PC-9 (cell line): ENCODE data around the gene CPEB2.

Experiments
- EZH2 ChIP-seq: fragments of 200-600 bp; sonication (generic); IDR thresholded peaks from 2 replicates; pipeline ENCODE4 v1.8.0; 2017; ENCODE audit warnings: antibody characterized with exemption, low read depth
- TF ChIP-seq, protein P1 (sequence below): fragments of 200-600 bp; sonication (generic); conservative IDR thresholded peaks from 2 replicates; pipeline ENCODE4 v1.6.1; 2017; ENCODE audit warnings: mixed run types, antibody characterized with exemption, mild to moderate bottlenecking, moderate library complexity

DNA sequence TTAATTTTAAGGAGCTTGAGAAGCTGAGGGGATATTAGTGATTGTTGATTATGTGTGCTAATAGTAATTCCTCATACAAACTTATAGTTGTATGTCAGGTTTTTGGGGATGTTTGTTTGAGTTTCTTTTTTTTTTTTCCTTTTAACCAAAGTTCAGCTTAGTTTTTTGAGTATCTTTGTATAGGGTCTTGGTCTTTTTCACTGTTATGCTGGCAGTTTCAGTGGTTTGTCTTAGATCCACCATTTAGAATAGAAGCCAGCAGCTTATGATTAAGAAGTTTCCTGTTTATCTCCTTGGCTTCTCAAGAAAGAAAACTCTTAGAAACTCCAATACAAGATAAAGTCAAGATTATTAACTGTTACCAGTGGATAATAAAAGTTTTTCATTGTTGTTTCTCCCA lies 16.1 kb downstream of the CPEB2 start:
- no peak for TF ChIP-seq EZH2
- TF ChIP-seq, protein P1, sequence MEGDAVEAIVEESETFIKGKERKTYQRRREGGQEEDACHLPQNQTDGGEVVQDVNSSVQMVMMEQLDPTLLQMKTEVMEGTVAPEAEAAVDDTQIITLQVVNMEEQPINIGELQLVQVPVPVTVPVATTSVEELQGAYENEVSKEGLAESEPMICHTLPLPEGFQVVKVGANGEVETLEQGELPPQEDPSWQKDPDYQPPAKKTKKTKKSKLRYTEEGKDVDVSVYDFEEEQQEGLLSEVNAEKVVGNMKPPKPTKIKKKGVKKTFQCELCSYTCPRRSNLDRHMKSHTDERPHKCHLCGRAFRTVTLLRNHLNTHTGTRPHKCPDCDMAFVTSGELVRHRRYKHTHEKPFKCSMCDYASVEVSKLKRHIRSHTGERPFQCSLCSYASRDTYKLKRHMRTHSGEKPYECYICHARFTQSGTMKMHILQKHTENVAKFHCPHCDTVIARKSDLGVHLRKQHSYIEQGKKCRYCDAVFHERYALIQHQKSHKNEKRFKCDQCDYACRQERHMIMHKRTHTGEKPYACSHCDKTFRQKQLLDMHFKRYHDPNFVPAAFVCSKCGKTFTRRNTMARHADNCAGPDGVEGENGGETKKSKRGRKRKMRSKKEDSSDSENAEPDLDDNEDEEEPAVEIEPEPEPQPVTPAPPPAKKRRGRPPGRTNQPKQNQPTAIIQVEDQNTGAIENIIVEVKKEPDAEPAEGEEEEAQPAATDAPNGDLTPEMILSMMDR = no peak
